Stimulated activated CD8-positive, alpha-beta memory T cell treated with anti-CD3 and anti-CD28 coated beads, Interleukin-15, amount 100 ng/mL, for 48 hours (primary cell): ENCODE data around the gene GTF3C2.

Experiments used
- DNase-seq, 2 donors: peaks; one replicate each; pipeline ENCODE4 v3.0.0-alpha.2; 2020; ENCODE audit warnings: low read depth in 2 of 2

Gene GTF3C2

GRCh38 chr2:27356382-27357181 is at the start of gene GTF3C2:
Gene GTF3C2, minus strand, starts transcription at chr2:27356764. Its CDS starts 13,210 bp downstream, at chr2:27343554.
- peak; percentile 89 to 90 for DNase-seq

GRCh38 chr2:27400348-27401135 is 44.0 kb upstream of the GTF3C2 start:
- DNase-seq = no peak

GRCh38 chr2:27398962-27399361 is 42.4 kb upstream of the GTF3C2 start:
- DNase-seq = no peak

- no peak for DNase-seq
Observed at GRCh38 chr2:27393225-27393624, 36.7 kb upstream of the GTF3C2 start.

GRCh38 chr2:27390822-27391679 is 34.5 kb upstream of the GTF3C2 start:
- no peak for DNase-seq

GRCh38 chr2:27381577-27382181 is 25.1 kb upstream of the GTF3C2 start:
- DNase-seq = no peak

- DNase-seq = peak; percentile 86
Observed at GRCh38 chr2:27380626-27381545, 24.3 kb upstream of the GTF3C2 start, which contains the start of gene ZNF513. Gene ZNF513, minus strand, starts transcription at chr2:27380734. Its CDS starts 208 bp downstream, at chr2:27380526.

GRCh38 chr2:27379836-27380625 is 23.5 kb upstream of the GTF3C2 start:
- no peak for DNase-seq

GRCh38 chr2:27379383-27379835 is 22.8 kb upstream of the GTF3C2 start:
- DNase-seq = no peak

- no peak for DNase-seq
Observed at GRCh38 chr2:27378809-27379290, 22.3 kb upstream of the GTF3C2 start.

GRCh38 chr2:27378096-27378808 is 21.7 kb upstream of the GTF3C2 start:
- no peak for DNase-seq

GRCh38 chr2:27377618-27378095 is 21.1 kb upstream of the GTF3C2 start:
- DNase-seq = no peak

- no peak for DNase-seq
Observed at GRCh38 chr2:27376866-27377617, 20.5 kb upstream of the GTF3C2 start.

- no peak for DNase-seq
Observed at GRCh38 chr2:27376151-27376865, 19.7 kb upstream of the GTF3C2 start.

- no peak for DNase-seq
Observed at GRCh38 chr2:27375513-27376099, 19.0 kb upstream of the GTF3C2 start.

- no peak for DNase-seq
Observed at GRCh38 chr2:27373567-27373966, 17.0 kb upstream of the GTF3C2 start.

- no peak for DNase-seq
Observed at GRCh38 chr2:27372937-27373336, 16.4 kb upstream of the GTF3C2 start.
